HPDE6-E6E7 (cell line): ENCODE measurements around the gene IL11RA.
A peak's percentile ranks its signal among the peaks of the same experiment; 100 is the strongest.

ENCODE experiments used
- DNase-seq: peaks from one replicate; pipeline ENCODE4 v3.0.0; 2011; ENCODE audit warnings: missing footprints; ENCODE audit errors: extremely low spot score

Gene IL11RA

GRCh38 chr9:34651876-34652601, at the start of gene IL11RA:
IL11RA (plus strand) TSS chr9:34652185; CDS start chr9:34655218, 3,033 bp downstream.
- DNase-seq = peak; percentile 76

- peak; percentile 76 for DNase-seq
These were observed 48.3 kb upstream of the IL11RA start for GRCh38 chr9:34603610-34604231.

GRCh38 chr9:34606190-34606589, 45.8 kb upstream of the IL11RA start:
- DNase-seq = no peak

- no peak for DNase-seq
These were observed 45.1 kb upstream of the IL11RA start for GRCh38 chr9:34606905-34607304.

- DNase-seq = no peak
These were observed 44.7 kb upstream of the IL11RA start for GRCh38 chr9:34607331-34607730.

GRCh38 chr9:34610434-34611206, 41.4 kb upstream of the IL11RA start:
- DNase-seq = no peak

- DNase-seq = no peak
These were observed 40.7 kb upstream of the IL11RA start for GRCh38 chr9:34611251-34611810.

GRCh38 chr9:34611811-34612787, 39.9 kb upstream of the IL11RA start, which contains the start of gene RPP25L:
RPP25L (minus strand) TSS chr9:34612097; CDS start chr9:34611296, 801 bp downstream.
- DNase-seq = peak; percentile 81

GRCh38 chr9:34612788-34613390, 39.1 kb upstream of the IL11RA start:
- DNase-seq = peak; percentile 83

GRCh38 chr9:34615132-34615531, 36.9 kb upstream of the IL11RA start:
- DNase-seq = no peak

GRCh38 chr9:34620061-34620994, 31.7 kb upstream of the IL11RA start, which contains the start of gene DCTN3:
DCTN3 (minus strand) TSS chr9:34620495; CDS start chr9:34620464, 31 bp downstream.
- DNase-seq = peak; percentile 96

- DNase-seq = no peak
These were observed 28.4 kb upstream of the IL11RA start for GRCh38 chr9:34623374-34624235.

GRCh38 chr9:34624475-34625185, 27.4 kb upstream of the IL11RA start:
- DNase-seq = no peak

- DNase-seq = no peak
These were observed 26.8 kb upstream of the IL11RA start for GRCh38 chr9:34625186-34625486.

GRCh38 chr9:34627716-34628655, 24.0 kb upstream of the IL11RA start:
- DNase-seq = no peak

GRCh38 chr9:34628656-34629490, 23.1 kb upstream of the IL11RA start, which contains the start of gene ARID3C:
ARID3C (minus strand) TSS chr9:34629066; CDS start chr9:34628014, 1,052 bp downstream.
- no peak for DNase-seq
